Retinal pigment epithelial cell (primary cell): ENCODE data around the gene NTPCR.

Experiments used
- DNase-seq: peaks from one replicate; pipeline ENCODE4 v3.0.0-alpha.2; 2010; ENCODE audit warnings: low read depth
- H3K4me3 ChIP-seq: 2 replicates; pipeline ENCODE4 v1.5.1; 2011; ENCODE audit warnings: mild to moderate bottlenecking, low read length, control low read depth, moderate library complexity
- CTCF ChIP-seq: conservative IDR thresholded peaks from 2 replicates; pipeline ENCODE4 v1.5.1; 2011; ENCODE audit warnings: low read depth, low read length, control low read depth, inconsistent platforms

NTPCR gene

GRCh38 chr1:232970508-232970907 is 20.1 kb downstream of the NTPCR start:
- DNase-seq = no peak
- TF ChIP-seq CTCF = no peak
- H3K4me3 ChIP-seq = no peak overlapping the region

GRCh38 chr1:232973652-232974611 is 23.5 kb downstream of the NTPCR start:
- H3K4me3 ChIP-seq = no peak overlapping the region
- DNase-seq = no peak
- no peak for TF ChIP-seq CTCF

GRCh38 chr1:232974971-232975370 is 24.6 kb downstream of the NTPCR start:
- no peak for TF ChIP-seq CTCF
- no peak overlapping the region for H3K4me3 ChIP-seq
- DNase-seq = no peak

GRCh38 chr1:232978091-232978634 is 27.8 kb downstream of the NTPCR start:
- no peak for TF ChIP-seq CTCF
- no peak overlapping the region for H3K4me3 ChIP-seq
- DNase-seq = no peak

- no peak overlapping the region for H3K4me3 ChIP-seq
- TF ChIP-seq CTCF = no peak
- no peak for DNase-seq
Observed at GRCh38 chr1:232978815-232979214, 28.4 kb downstream of the NTPCR start.

- no peak for DNase-seq
- no peak for TF ChIP-seq CTCF
- no peak overlapping the region for H3K4me3 ChIP-seq
Observed at GRCh38 chr1:232979558-232979957, 29.1 kb downstream of the NTPCR start.

GRCh38 chr1:232980355-232980978 is 30.1 kb downstream of the NTPCR start:
- no peak for DNase-seq
- TF ChIP-seq CTCF = no peak
- H3K4me3 ChIP-seq = no peak overlapping the region
